ENCODE results near the gene ZSCAN2. TPM values are rescaled to one million over a fixed set of nuclear protein-coding genes. Genes with fewer than 3 reads are reported as not detected.
"Not testable (repeated sequence)": the region's sequence is repeated elsewhere in the genome, so short reads cannot be mapped to it uniquely, and the experiment has no call there.

ZSCAN2 gene
- total RNA-seq, 2 donors from 2014 or later: 23.6 to 31.3 TPM

GRCh38 chr15:84638103-84638502 is 37.3 kb downstream of the ZSCAN2 start:
- peak overlapping the region; percentile 22 for H3K27ac Mint-ChIP-seq
- no peak overlapping the region for H3K4me3 Mint-ChIP-seq
- no peak overlapping the region for H3K27ac ChIP-seq (ENCODE audit: low read depth, low read length)
- no peaks in the 10 kb centered on the region for H3K9me3 Mint-ChIP-seq
- peaks cover 12% of the 10 kb centered on the region for H3K27me3 Mint-ChIP-seq (ENCODE audit: insufficient read depth)
- H3K36me3 Mint-ChIP-seq (ENCODE audit: low read depth): peaks cover 38% of the 10 kb centered on the region
- no peaks in the 10 kb centered on the region for H3K4me1 ChIP-seq (ENCODE audit: control insufficient read depth, insufficient read depth, low read length)
- no peak overlapping the region for H3K4me3 ChIP-seq (ENCODE audit: low read length)
- DNase-seq: peak; percentile 72
- peaks cover 60% of the 10 kb centered on the region for H3K36me3 ChIP-seq (ENCODE audit: control insufficient read depth, insufficient read depth, low read length)
- TF ChIP-seq, protein P1, sequence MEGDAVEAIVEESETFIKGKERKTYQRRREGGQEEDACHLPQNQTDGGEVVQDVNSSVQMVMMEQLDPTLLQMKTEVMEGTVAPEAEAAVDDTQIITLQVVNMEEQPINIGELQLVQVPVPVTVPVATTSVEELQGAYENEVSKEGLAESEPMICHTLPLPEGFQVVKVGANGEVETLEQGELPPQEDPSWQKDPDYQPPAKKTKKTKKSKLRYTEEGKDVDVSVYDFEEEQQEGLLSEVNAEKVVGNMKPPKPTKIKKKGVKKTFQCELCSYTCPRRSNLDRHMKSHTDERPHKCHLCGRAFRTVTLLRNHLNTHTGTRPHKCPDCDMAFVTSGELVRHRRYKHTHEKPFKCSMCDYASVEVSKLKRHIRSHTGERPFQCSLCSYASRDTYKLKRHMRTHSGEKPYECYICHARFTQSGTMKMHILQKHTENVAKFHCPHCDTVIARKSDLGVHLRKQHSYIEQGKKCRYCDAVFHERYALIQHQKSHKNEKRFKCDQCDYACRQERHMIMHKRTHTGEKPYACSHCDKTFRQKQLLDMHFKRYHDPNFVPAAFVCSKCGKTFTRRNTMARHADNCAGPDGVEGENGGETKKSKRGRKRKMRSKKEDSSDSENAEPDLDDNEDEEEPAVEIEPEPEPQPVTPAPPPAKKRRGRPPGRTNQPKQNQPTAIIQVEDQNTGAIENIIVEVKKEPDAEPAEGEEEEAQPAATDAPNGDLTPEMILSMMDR (conservative IDR thresholded peaks at IDR 0.05): peak; percentile 65
- no peaks in the 10 kb centered on the region for H3K9me3 ChIP-seq (ENCODE audit: control insufficient read depth, low read length)
- H3K9ac ChIP-seq (ENCODE audit: extremely low read depth, low read length, poor library complexity, severe bottlenecking): no peak overlapping the region
- WGBS, 2 experiments (ENCODE audit: insufficient coverage in 1 of 2, insufficient read length in 1 of 2): 79 to 83% methylated on average over 1 to 3 of the region's 3 CpGs
- H3K27me3 ChIP-seq (ENCODE audit: control insufficient read depth, insufficient read depth, low read length, poor library complexity, severe bottlenecking): peaks cover 12% of the 10 kb centered on the region
- peaks cover 7% of the 10 kb centered on the region for H3K4me1 Mint-ChIP-seq

- H3K4me1 ChIP-seq (ENCODE audit: control insufficient read depth, insufficient read depth, low read length); H3K27ac Mint-ChIP-seq; H3K27ac ChIP-seq (ENCODE audit: low read depth, low read length); H3K9ac ChIP-seq (ENCODE audit: extremely low read depth, low read length, poor library complexity, severe bottlenecking); H3K27me3 ChIP-seq (ENCODE audit: control insufficient read depth, insufficient read depth, low read length, poor library complexity, severe bottlenecking); DNase-seq; H3K9me3 Mint-ChIP-seq; H3K9me3 ChIP-seq (ENCODE audit: control insufficient read depth, low read length); H3K4me1 Mint-ChIP-seq; H3K4me3 Mint-ChIP-seq; H3K4me3 ChIP-seq (ENCODE audit: low read length); H3K27me3 Mint-ChIP-seq (ENCODE audit: insufficient read depth): not testable (repeated sequence)
- H3K36me3 ChIP-seq (ENCODE audit: control insufficient read depth, insufficient read depth, low read length): peaks cover 79% of the 10 kb centered on the region
- WGBS, 2 experiments (ENCODE audit: insufficient coverage in 1 of 2, insufficient read length in 1 of 2): 91 to 96% methylated on average over 7 to 9 of the region's 9 CpGs
- peaks cover 54% of the 10 kb centered on the region for H3K36me3 Mint-ChIP-seq (ENCODE audit: low read depth)
Observed at GRCh38 chr15:84641871-84642270, 41.1 kb downstream of the ZSCAN2 start.

GRCh38 chr15:84642640-84643039 is 41.8 kb downstream of the ZSCAN2 start:
- 43 to 50% methylated on average over 2 of the region's 2 CpGs for WGBS, 2 experiments (ENCODE audit: insufficient coverage in 1 of 2, insufficient read length in 1 of 2)
- not testable (repeated sequence) for H3K27me3 ChIP-seq (ENCODE audit: control insufficient read depth, insufficient read depth, low read length, poor library complexity, severe bottlenecking); H3K4me3 Mint-ChIP-seq; H3K4me3 ChIP-seq (ENCODE audit: low read length); H3K9me3 ChIP-seq (ENCODE audit: control insufficient read depth, low read length); H3K27ac ChIP-seq (ENCODE audit: low read depth, low read length); DNase-seq; H3K4me1 Mint-ChIP-seq; H3K9ac ChIP-seq (ENCODE audit: extremely low read depth, low read length, poor library complexity, severe bottlenecking); H3K27me3 Mint-ChIP-seq (ENCODE audit: insufficient read depth); H3K9me3 Mint-ChIP-seq; H3K4me1 ChIP-seq (ENCODE audit: control insufficient read depth, insufficient read depth, low read length); H3K27ac Mint-ChIP-seq
- peaks cover 58% of the 10 kb centered on the region for H3K36me3 Mint-ChIP-seq (ENCODE audit: low read depth)
- H3K36me3 ChIP-seq (ENCODE audit: control insufficient read depth, insufficient read depth, low read length): peaks cover 81% of the 10 kb centered on the region

DNA sequence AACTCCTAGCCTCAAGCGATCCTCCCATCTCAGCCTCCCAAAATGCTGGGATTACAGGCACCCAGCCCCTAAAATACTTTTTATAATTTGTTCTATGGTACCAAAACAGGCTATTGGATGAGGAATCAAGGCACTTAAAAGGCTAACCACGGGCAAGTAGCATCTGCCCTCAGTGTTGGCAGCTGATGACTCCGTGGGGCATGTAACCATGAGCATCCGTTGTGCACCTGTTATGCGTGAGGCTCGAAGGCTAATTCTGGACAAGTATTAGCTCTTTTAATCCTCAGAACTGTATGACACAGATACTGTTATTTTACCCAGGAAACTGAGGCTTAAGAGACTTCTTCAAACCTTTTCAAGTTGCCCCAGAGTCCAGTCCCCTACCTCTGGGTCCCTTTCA is 43.0 kb downstream of the ZSCAN2 start:
- Mint-ChIP-seq H3K27ac (no peak overlapping the region), H3K4me1 (no peaks in the 10 kb centered on the region), H3K36me3 (ENCODE audit: low read depth) (peaks cover 69% of the 10 kb centered on the region), H3K4me3 (no peak overlapping the region), H3K9me3 (no peaks in the 10 kb centered on the region), H3K27me3 (ENCODE audit: insufficient read depth) (no peaks in the 10 kb centered on the region)
- DNase-seq: no peak
- Histone ChIP-seq H3K9me3 (ENCODE audit: control insufficient read depth, low read length) (no peaks in the 10 kb centered on the region), H3K4me3 (ENCODE audit: low read length) (no peak overlapping the region), H3K27me3 (ENCODE audit: control insufficient read depth, insufficient read depth, low read length, poor library complexity, severe bottlenecking) (no peaks in the 10 kb centered on the region), H3K36me3 (ENCODE audit: control insufficient read depth, insufficient read depth, low read length) (peaks cover 84% of the 10 kb centered on the region), H3K4me1 (ENCODE audit: control insufficient read depth, insufficient read depth, low read length) (no peaks in the 10 kb centered on the region), H3K9ac (ENCODE audit: extremely low read depth, low read length, poor library complexity, severe bottlenecking) (no peak overlapping the region), H3K27ac (ENCODE audit: low read depth, low read length) (no peak overlapping the region)
- TF ChIP-seq, protein P1 (conservative IDR thresholded peaks at IDR 0.05): no peak
- 93 to 96% methylated on average over 6 of the region's 6 CpGs for WGBS, 2 experiments (ENCODE audit: insufficient coverage in 1 of 2, insufficient read length in 1 of 2)
